ENCODE measurements around the gene DLGAP1. TPM values are rescaled to one million over a fixed set of nuclear protein-coding genes. Genes with fewer than 3 reads are reported as not detected.
"Not testable (repeated sequence)": the region's sequence is repeated elsewhere in the genome, so short reads cannot be mapped to it uniquely, and the experiment has no call there.

Gene DLGAP1
- total and polyA plus RNA-seq, 9 donors, result 2.0 to 42.7 (median 3.8) TPM

- no peak overlapping the region for H3K4me3 ChIP-seq
- peaks cover 2% of the 10 kb centered on the region for H3K4me1 ChIP-seq (ENCODE audit: insufficient read depth)
- no peak overlapping the region for H3K27ac ChIP-seq
- DNase-seq, result no peak
- no peaks in the 10 kb centered on the region for H3K36me3 ChIP-seq
- intact Hi-C loops (cut with DNase I), result loop anchor here in 1 of 4 donors (10.0 kb wide), 1 partner anchor 85 kb away; no protein-coding TSS in a partner anchor
- H3K27me3 ChIP-seq, result no peaks in the 10 kb centered on the region
- H3K9me3 ChIP-seq, result no peaks in the 10 kb centered on the region
- WGBS, 3 donors, result 74 to 80% (median 79%) methylated on average over 5 of the region's 5 CpGs
- no peak for TF ChIP-seq EP300 (IDR thresholded peaks at IDR 0.05)
- no peak for TF ChIP-seq CTCF (IDR thresholded peaks at IDR 0.05)
- no peak for TF ChIP-seq POLR2A (IDR thresholded peaks at IDR 0.05)
These were observed 975.1 kb downstream of the DLGAP1 start for GRCh38 chr18:3479978-3480509.

- Histone ChIP-seq H3K27ac (no peak overlapping the region), H3K4me1 (ENCODE audit: insufficient read depth) (peaks cover 2% of the 10 kb centered on the region), H3K9me3 (no peaks in the 10 kb centered on the region), H3K27me3 (no peaks in the 10 kb centered on the region), H3K36me3 (no peaks in the 10 kb centered on the region), H3K4me3 (no peak overlapping the region)
- intact Hi-C loops (cut with DNase I), result no loop called here
- no peak for TF ChIP-seq EP300 (IDR thresholded peaks at IDR 0.05)
- TF ChIP-seq POLR2A (IDR thresholded peaks at IDR 0.05), result no peak
- no peak for TF ChIP-seq CTCF (IDR thresholded peaks at IDR 0.05)
- DNase-seq, result no peak
- 92 to 94% (median 93%) methylated on average over 8 of the region's 8 CpGs for WGBS, 3 donors
These were observed 976.7 kb downstream of the DLGAP1 start for GRCh38 chr18:3478262-3478978.

DNA sequence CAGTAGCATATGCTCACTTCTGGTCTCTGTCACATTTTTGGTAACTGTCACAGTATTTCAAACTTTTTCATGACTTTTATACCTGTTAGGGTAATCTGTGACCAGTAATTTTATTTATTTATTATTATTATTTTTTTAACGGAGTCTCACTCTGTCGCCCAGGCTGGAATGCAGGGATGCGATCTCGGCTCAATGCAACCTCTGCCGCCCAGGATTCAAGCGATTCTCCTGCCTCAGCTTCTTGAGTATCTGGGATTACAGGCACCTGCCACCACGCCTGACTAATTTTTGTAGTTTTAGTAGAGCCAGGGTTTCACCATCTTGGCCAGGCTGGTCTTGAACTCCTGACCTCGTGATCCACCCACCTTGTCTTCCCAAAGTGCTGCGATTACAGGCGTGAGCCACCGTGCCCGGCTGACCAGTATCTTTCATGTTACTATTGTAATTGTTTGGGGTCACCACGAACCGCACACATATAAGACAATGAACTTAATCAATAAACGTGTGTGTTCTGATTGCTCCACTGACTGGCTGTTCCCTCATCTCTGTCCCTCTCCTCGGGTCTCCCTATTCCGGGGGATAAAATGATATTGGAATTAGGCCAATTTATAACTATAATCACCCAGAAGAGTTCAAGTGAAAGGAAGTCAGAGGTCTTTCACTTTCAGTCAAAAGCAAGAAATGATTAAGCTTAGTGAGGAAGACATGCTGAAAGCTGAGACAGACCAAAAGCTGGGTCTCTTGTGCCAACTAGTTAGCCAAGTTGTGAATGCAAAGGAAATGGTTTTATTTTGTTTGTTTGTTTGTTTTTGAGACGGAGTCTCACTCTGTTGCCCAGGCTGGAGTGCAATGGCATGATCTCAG, 982.2 kb downstream of the DLGAP1 start:
- H3K27me3 ChIP-seq, result no peaks in the 10 kb centered on the region
- H3K4me1 ChIP-seq (ENCODE audit: insufficient read depth), result no peaks in the 10 kb centered on the region
- no peak overlapping the region for H3K27ac ChIP-seq
- H3K36me3 ChIP-seq, result no peaks in the 10 kb centered on the region
- intact Hi-C loops (cut with DNase I), result no loop called here
- TF ChIP-seq EP300 (IDR thresholded peaks at IDR 0.05), result no peak
- TF ChIP-seq POLR2A (IDR thresholded peaks at IDR 0.05), result no peak
- TF ChIP-seq CTCF (IDR thresholded peaks at IDR 0.05), result no peak
- DNase-seq, result no peak
- no peaks in the 10 kb centered on the region for H3K9me3 ChIP-seq
- H3K4me3 ChIP-seq, result no peak overlapping the region
- WGBS, 3 donors, result 80 to 86% (median 84%) methylated on average over 18 of the region's 18 CpGs

- DNase-seq, result not testable (repeated sequence)
These were observed 983.0 kb downstream of the DLGAP1 start for GRCh38 chr18:3472121-3472520.

More at GRCh38 chr18:3472121-3472520, 983.0 kb downstream of the DLGAP1 start:
- H3K4me3 ChIP-seq; H3K27ac ChIP-seq; H3K9me3 ChIP-seq; intact Hi-C loops (cut with DNase I); H3K36me3 ChIP-seq; H3K4me1 ChIP-seq (ENCODE audit: insufficient read depth); H3K27me3 ChIP-seq: not testable (repeated sequence)
- 86 to 91% (median 90%) methylated on average over 3 of the region's 3 CpGs for WGBS, 3 donors
